Omental fat pad (tissue), 4 donors: ENCODE results near the gene PLGLB1. TPM values are rescaled to one million over a fixed set of nuclear protein-coding genes. Genes with fewer than 3 reads are reported as not detected.
"Not testable (repeated sequence)": the region's sequence is repeated elsewhere in the genome, so short reads cannot be mapped to it uniquely, and the experiment has no call there.

Source experiments
- ATAC-seq: fragments of 150-250 bp; one replicate; pipeline ENCODE4 v1.9.1; 2016; ENCODE audit warnings: mild to moderate bottlenecking, moderate library complexity; ENCODE audit not compliant: low FRiP score
- DNase-seq: peaks from one replicate; pipeline ENCODE4 v3.0.0-alpha.2; 2019; ENCODE audit warnings: low spot score
- total RNA-seq, 4 donors: library from RNA; depleted of rRNA; stranded (reverse); fragments of >200 nt; gene quantifications; one replicate each; pipeline ENCODE4 v1.1.0, GENCODE V29; 2016

The PLGLB1 gene
- total RNA-seq: 1 to 10 TPM in 2 of 4 donors, under 1 TPM in 1, not detected in 1; 0.84 to 8.0 (median 4.5) TPM

GRCh38 chr2:87021744-87022143 lies at the start of gene PLGLB1:
TSS of gene PLGLB1 (minus strand) at chr2:87021844. CDS start at chr2:87021783, 61 bp downstream.
- not testable (repeated sequence) for ATAC-seq, DNase-seq

- not testable (repeated sequence) for ATAC-seq
Measured at GRCh38 chr2:87064305-87064704, 42.7 kb upstream of the PLGLB1 start.

GRCh38 chr2:87063431-87063830 lies 41.8 kb upstream of the PLGLB1 start:
- peak; percentile 41 for ATAC-seq

More at GRCh38 chr2:87064305-87064704, 42.7 kb upstream of the PLGLB1 start:
- DNase-seq: not testable (repeated sequence)

GRCh38 chr2:87061519-87061918 lies 39.9 kb upstream of the PLGLB1 start:
- DNase-seq, ATAC-seq: not testable (repeated sequence)

More at GRCh38 chr2:87063431-87063830, 41.8 kb upstream of the PLGLB1 start:
- not testable (repeated sequence) for DNase-seq

GRCh38 chr2:87057606-87058005 lies 36.0 kb upstream of the PLGLB1 start:
- not testable (repeated sequence) for ATAC-seq, DNase-seq

- ATAC-seq, DNase-seq: not testable (repeated sequence)
Measured at GRCh38 chr2:87056843-87057242, 35.2 kb upstream of the PLGLB1 start.

GRCh38 chr2:87056435-87056834 lies 34.8 kb upstream of the PLGLB1 start:
- not testable (repeated sequence) for ATAC-seq, DNase-seq

- not testable (repeated sequence) for DNase-seq, ATAC-seq
Measured at GRCh38 chr2:87054375-87054774, 32.7 kb upstream of the PLGLB1 start.

GRCh38 chr2:87041321-87041978 lies 19.8 kb upstream of the PLGLB1 start:
- not testable (repeated sequence) for DNase-seq, ATAC-seq

GRCh38 chr2:87028607-87029006 lies 7.0 kb upstream of the PLGLB1 start:
- not testable (repeated sequence) for DNase-seq
- ATAC-seq: peak; percentile 80

GRCh38 chr2:87026816-87027215 lies 5.2 kb upstream of the PLGLB1 start:
- not testable (repeated sequence) for DNase-seq
- peak; percentile 61 for ATAC-seq

- not testable (repeated sequence) for DNase-seq, ATAC-seq
Measured at GRCh38 chr2:87025927-87026326, 4.3 kb upstream of the PLGLB1 start.

- not testable (repeated sequence) for DNase-seq, ATAC-seq
Measured at GRCh38 chr2:87023988-87024615, 2.5 kb upstream of the PLGLB1 start.

- ATAC-seq: not testable (repeated sequence)
Measured at GRCh38 chr2:87021043-87021442, 601 bp downstream of the PLGLB1 start.

GRCh38 chr2:87019053-87019452 lies 2.6 kb downstream of the PLGLB1 start:
- not testable (repeated sequence) for ATAC-seq, DNase-seq

More at GRCh38 chr2:87021043-87021442, 601 bp downstream of the PLGLB1 start:
- not testable (repeated sequence) for DNase-seq

GRCh38 chr2:87014489-87015169 lies 7.0 kb downstream of the PLGLB1 start:
- not testable (repeated sequence) for DNase-seq, ATAC-seq

- not testable (repeated sequence) for ATAC-seq, DNase-seq
Measured at GRCh38 chr2:87004398-87004797, 17.2 kb downstream of the PLGLB1 start.
